ENCODE results near the gene HSP90AB1.

Gene HSP90AB1

DNA sequence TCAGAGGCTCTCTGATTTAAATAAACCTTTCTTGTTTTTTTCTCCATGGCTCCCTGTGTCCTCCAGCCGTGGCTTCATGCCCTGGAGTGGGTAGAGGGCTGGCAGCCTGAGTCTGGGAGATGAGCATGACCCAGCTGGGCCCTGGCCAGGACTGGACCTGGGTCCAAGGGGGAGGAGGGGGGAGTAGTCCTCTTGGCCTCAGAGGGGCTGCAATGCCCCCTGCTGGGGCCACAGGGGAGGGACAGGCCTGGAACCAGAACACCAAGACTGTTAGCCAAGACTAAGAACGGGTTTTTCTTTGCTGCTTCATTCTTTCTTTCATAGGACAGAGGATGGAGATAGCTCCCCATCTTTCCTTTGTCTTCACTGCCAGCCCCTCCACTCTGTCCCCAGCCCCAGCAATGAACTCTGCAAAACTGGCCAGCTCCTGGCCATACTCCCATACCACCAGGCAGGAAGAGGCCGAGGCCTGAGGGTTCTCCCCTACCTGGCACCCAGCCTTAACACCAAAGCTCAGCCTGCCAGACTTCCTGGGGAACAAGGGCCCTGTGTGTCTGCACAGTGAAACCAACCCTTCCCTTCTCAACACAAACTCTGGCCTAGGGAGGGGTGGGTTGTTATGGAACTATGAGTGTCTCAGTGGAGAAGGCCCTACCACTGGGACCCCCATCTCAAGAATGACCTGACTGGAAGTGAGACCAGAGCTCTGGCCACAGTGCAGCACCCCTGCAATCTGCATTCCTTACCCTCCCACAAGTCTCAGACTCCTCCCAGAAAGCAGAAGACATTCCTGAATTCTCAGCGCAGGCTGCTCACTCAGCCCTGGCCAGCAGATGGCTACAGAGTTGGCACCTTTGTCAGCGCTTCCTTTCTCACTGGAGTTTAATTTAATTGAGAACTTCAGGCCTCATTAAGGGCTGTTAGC, 12.5 kb upstream of the HSP90AB1 start (continued):
- no peak for TF ChIP-seq EGR2 (tag by site-specific recombination; IDR thresholded peaks at IDR 0.05; ENCODE audit: low read depth)
- no peak for TF ChIP-seq GLIS2 (tag by site-specific recombination; IDR thresholded peaks at IDR 0.05)
- TF ChIP-seq ZNF10 (tag by site-specific recombination; IDR thresholded peaks at IDR 0.05) = no peak
- TF ChIP-seq, protein P1, sequence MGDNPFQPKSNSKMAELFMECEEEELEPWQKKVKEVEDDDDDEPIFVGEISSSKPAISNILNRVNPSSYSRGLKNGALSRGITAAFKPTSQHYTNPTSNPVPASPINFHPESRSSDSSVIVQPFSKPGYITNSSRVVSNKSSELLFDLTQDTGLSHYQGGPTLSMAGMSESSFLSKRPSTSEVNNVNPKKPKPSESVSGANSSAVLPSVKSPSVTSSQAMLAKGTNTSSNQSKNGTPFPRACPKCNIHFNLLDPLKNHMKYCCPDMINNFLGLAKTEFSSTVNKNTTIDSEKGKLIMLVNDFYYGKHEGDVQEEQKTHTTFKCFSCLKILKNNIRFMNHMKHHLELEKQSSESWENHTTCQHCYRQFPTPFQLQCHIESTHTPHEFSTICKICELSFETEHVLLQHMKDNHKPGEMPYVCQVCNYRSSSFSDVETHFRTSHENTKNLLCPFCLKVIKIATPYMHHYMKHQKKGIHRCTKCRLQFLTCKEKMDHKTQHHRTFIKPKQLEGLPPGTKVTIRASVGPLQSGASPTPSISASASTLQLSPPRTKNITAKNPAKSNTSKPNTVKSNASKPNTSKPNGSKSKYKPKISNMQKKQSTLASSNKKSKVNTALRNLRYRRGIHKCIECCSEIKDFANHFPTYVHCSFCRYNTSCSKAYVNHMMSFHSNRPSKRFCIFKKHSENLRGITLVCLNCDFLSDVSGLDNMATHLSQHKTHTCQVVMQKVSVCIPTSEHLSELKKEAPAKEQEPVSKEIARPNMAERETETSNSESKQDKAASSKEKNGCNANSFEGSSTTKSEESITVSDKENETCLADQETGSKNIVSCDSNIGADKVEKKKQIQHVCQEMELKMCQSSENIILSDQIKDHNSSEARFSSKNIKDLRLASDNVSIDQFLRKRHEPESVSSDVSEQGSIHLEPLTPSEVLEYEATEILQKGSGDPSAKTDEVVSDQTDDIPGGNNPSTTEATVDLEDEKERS (tag by site-specific recombination; IDR thresholded peaks at IDR 0.05) = no peak
- TF ChIP-seq ZFHX2 (tag by site-specific recombination; conservative IDR thresholded peaks at IDR 0.05) = no peak
- peak; percentile 93 for TF ChIP-seq ZBTB20 (tag by site-specific recombination; IDR thresholded peaks at IDR 0.05)
- TF ChIP-seq GFI1B (tag by site-specific recombination; IDR thresholded peaks at IDR 0.05) = no peak
- peak; percentile 81 for TF ChIP-seq ZNF600 (tag by site-specific recombination; IDR thresholded peaks at IDR 0.05)
- no peak for TF ChIP-seq ZNF677 (tag by site-specific recombination; IDR thresholded peaks at IDR 0.05)
- TF ChIP-seq GLI2 (tag by site-specific recombination; IDR thresholded peaks at IDR 0.05; ENCODE audit: borderline replicate concordance, low read depth) = no peak

DNA sequence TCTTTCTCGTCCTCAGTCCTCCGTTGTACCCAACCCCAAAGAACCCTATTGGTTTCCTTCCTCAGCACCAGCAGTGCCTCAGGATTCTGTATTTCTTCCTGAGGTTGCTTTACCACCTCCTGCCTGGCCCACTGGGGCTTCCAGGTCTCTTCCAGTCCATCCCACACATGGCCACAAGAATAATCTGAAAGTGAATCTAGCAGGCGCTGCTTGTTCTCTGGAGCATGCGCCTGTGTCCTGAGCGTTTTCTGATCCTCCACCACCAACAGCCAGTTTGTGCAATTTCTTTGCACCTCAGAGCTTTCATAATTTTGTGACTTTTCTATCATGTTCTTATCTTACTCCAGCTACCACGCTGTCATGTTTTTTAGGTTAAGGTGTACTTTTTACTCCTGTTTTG, 11.6 kb upstream of the HSP90AB1 start:
- Histone ChIP-seq H3K4me3 (ENCODE audit: low read depth, low read length) (no peak overlapping the region), H3K36me3 (ENCODE audit: control insufficient read depth in 2 of 2, insufficient read depth in 1 of 2, low read length in 2 of 2) (peaks cover 5 to 54% of the 10 kb centered on the region in 2 experiments; a peak in 2 of 3 replicates)

DNA sequence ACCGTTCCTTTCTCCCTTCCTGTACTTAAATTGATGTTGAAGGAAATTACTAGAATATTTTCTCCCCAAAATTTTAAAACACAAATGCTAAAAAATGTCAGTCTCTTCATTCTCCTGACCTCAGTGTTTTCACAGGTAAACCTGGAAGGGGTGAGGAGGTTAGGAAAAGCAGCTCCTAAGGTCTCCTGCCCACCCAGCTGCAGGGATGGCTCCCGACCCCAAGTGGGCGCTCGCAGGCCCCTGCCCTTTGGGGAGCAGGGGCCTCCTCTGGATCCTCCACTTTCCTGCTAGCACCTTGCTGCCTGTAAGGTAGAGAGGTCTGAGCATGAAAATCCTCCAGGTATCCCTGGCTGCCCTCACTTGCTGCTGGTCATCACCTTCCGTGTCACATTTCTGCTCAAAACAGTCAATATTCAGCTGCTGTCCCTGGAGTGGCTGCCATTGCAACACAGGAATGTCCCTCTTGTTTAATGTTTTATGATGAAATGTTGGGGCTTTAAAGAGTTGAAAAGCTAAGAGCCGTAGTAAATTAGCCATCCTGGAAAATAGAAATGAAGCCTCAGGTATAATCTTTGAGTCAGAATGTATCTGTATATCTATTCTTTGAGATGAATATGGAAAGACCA, 10.9 kb upstream of the HSP90AB1 start:
- ChIA-PET CTCF (interaction anchor here (0.6 to 7.8 kb wide), 19 partner anchors 10 to 1573 kb away, joined by 3 to 148 read pairs (median 8); partner anchors contain the start of genes HSP90AB1, SLC29A1 and SLC35B2), POLR2A (interaction anchor here (0.7 to 4.0 kb wide), 3 partner anchors 11 to 140 kb away, joined by 6 to 21 read pairs (median 20); partner anchors contain the start of genes HSP90AB1 and SLC29A1)
- no peak overlapping the region for H3K27ac ChIP-seq (ENCODE audit: extremely low read depth, low read depth, low read length)
- peaks cover 4% of the 10 kb centered on the region; the same call in 1 of the 2 replicates for H3K4me1 ChIP-seq (ENCODE audit: control insufficient read depth, insufficient read depth, low read length)
- no peak overlapping the region for H3K4me3 ChIP-seq (ENCODE audit: low read depth, low read length)
- no peaks in the 10 kb centered on the region for H3K9me3 ChIP-seq (ENCODE audit: control insufficient read depth, insufficient read depth, low read depth, low read length)
- peaks cover 5 to 47% of the 10 kb centered on the region in 2 experiments; a peak in 2 of 3 replicates for H3K36me3 ChIP-seq (ENCODE audit: control insufficient read depth in 2 of 2, insufficient read depth in 1 of 2, low read length in 2 of 2)
- no peak for TF ChIP-seq ZNF76 (tag by site-specific recombination; IDR thresholded peaks at IDR 0.05; ENCODE audit: borderline replicate concordance, low read depth)
- TF ChIP-seq ZNF792 (tag by site-specific recombination; IDR thresholded peaks at IDR 0.05) = no peak
- TF ChIP-seq ZNF138 (tag by site-specific recombination; IDR thresholded peaks at IDR 0.05; ENCODE audit: borderline replicate concordance) = no peak
- no peak for TF ChIP-seq YY1 (tag by site-specific recombination; IDR thresholded peaks at IDR 0.05)
- TF ChIP-seq, protein P2, sequence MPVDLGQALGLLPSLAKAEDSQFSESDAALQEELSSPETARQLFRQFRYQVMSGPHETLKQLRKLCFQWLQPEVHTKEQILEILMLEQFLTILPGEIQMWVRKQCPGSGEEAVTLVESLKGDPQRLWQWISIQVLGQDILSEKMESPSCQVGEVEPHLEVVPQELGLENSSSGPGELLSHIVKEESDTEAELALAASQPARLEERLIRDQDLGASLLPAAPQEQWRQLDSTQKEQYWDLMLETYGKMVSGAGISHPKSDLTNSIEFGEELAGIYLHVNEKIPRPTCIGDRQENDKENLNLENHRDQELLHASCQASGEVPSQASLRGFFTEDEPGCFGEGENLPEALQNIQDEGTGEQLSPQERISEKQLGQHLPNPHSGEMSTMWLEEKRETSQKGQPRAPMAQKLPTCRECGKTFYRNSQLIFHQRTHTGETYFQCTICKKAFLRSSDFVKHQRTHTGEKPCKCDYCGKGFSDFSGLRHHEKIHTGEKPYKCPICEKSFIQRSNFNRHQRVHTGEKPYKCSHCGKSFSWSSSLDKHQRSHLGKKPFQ (tag by site-specific recombination; IDR thresholded peaks at IDR 0.05) = no peak

More for the DNA sequence above, 11.6 kb upstream of the HSP90AB1 start:
- TF ChIP-seq ZNF48 (tag by site-specific recombination; IDR thresholded peaks at IDR 0.05) = no peak
- TF ChIP-seq ZNF416 (tag by site-specific recombination; IDR thresholded peaks at IDR 0.05) = no peak
- TF ChIP-seq, protein P3, sequence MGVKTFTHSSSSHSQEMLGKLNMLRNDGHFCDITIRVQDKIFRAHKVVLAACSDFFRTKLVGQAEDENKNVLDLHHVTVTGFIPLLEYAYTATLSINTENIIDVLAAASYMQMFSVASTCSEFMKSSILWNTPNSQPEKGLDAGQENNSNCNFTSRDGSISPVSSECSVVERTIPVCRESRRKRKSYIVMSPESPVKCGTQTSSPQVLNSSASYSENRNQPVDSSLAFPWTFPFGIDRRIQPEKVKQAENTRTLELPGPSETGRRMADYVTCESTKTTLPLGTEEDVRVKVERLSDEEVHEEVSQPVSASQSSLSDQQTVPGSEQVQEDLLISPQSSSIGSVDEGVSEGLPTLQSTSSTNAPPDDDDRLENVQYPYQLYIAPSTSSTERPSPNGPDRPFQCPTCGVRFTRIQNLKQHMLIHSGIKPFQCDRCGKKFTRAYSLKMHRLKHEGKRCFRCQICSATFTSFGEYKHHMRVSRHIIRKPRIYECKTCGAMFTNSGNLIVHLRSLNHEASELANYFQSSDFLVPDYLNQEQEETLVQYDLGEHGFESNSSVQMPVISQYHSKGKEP (tag by site-specific recombination; IDR thresholded peaks at IDR 0.05) = no peak
- TF ChIP-seq ZNF37A (tag by site-specific recombination; IDR thresholded peaks at IDR 0.05) = no peak
- no peak for TF ChIP-seq ZBTB7A (tag by site-specific recombination; IDR thresholded peaks at IDR 0.05; ENCODE audit: low read depth)
- no peak for TF ChIP-seq ZNF776 (tag by site-specific recombination; IDR thresholded peaks at IDR 0.05; ENCODE audit: borderline replicate concordance)
- no peak for TF ChIP-seq ZNF140 (tag by site-specific recombination; IDR thresholded peaks at IDR 0.05)
- no peak for TF ChIP-seq KLF10 (tag by site-specific recombination; IDR thresholded peaks at IDR 0.05)
- H3K9me3 ChIP-seq (ENCODE audit: control insufficient read depth, insufficient read depth, low read depth, low read length) = no peaks in the 10 kb centered on the region
- H3K27ac ChIP-seq (ENCODE audit: extremely low read depth, low read depth, low read length) = no peak overlapping the region
- CTCF ChIA-PET = interaction anchor here (0.6 to 7.8 kb wide), 33 partner anchors 11 to 146 kb away, joined by 3 to 148 read pairs (median 5); partner anchors contain the start of genes AARS2, HSP90AB1, SLC29A1 and SLC35B2
- POLR2A ChIA-PET = interaction anchor here (0.6 to 4.0 kb wide), 4 partner anchors 10 to 80 kb away, joined by 3 to 21 read pairs (median 12); partner anchors contain the start of genes HSP90AB1 and SLC29A1
- peaks cover 4% of the 10 kb centered on the region; the same call in 1 of the 2 replicates for H3K4me1 ChIP-seq (ENCODE audit: control insufficient read depth, insufficient read depth, low read length)
